ENCODE results near the gene ADAMTS8. TPM values are rescaled to one million over a fixed set of nuclear protein-coding genes. Genes with fewer than 3 reads are reported as not detected.
"Not testable (repeated sequence)": the region's sequence is repeated elsewhere in the genome, so short reads cannot be mapped to it uniquely, and the experiment has no call there.

The ADAMTS8 gene
- total and polyA plus RNA-seq, 4 donors: 0.02 to 0.08 (median 0.07) TPM; not detected in 1

DNA sequence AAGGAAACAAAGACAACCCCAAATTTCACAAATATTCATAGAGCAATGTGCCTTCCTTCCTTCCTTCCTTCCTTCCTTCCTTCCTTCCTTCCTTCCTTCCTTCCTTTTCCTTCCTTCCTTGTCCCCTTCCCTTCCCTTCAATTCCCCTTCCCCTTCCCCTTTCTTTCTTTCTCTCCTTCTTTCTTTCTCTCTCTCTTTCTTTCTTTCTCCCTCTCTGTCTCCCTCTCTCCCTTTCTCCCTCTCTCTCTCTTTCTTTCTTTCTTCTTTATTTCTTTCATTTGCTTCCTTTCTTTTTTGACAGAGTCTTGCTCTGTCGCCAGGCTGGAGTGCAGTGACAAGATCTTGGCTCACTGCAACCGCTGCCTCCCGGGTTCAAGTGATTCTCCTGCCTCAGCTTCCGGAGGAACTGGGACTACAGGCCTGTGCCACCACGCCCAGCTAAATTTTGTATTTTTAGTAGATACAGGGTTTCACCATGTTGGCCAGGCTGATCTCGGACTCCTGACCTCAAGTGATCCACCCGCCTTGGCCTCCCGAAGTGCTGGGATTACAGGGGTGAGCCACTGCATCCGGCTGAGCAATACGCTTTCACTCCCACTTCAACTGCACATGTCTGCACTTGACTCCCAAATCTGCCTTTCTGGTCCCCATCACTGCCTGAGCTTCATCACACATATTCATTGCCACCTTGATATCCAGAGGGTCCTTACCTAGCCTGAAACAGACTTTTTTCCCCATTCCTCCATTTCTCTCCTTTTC lies 10.2 kb upstream of the ADAMTS8 start:
- not testable (repeated sequence) for H3K9ac ChIP-seq (ENCODE audit: low read depth in 1 of 2, low read length in 2 of 2); H3K27ac ChIP-seq (ENCODE audit: low read depth in 1 of 2, low read length in 2 of 2); H3K27me3 ChIP-seq (ENCODE audit: control insufficient read depth in 4 of 4, insufficient read depth in 4 of 4, low read length in 3 of 4); H3K36me3 ChIP-seq (ENCODE audit: control insufficient read depth in 4 of 4, insufficient read depth in 3 of 4, low read depth in 1 of 4, low read length in 3 of 4); H3K4me3 ChIP-seq (ENCODE audit: low read depth in 1 of 3, low read length in 3 of 3); H3K9me3 ChIP-seq (ENCODE audit: control insufficient read depth in 4 of 4, low read length in 3 of 4); DNase-seq (ENCODE audit: low spot score); H3K4me1 ChIP-seq (ENCODE audit: control insufficient read depth in 4 of 4, insufficient read depth in 4 of 4, low read length in 3 of 4)
- WGBS: 89% methylated on average over 10 of the region's 10 CpGs

DNA sequence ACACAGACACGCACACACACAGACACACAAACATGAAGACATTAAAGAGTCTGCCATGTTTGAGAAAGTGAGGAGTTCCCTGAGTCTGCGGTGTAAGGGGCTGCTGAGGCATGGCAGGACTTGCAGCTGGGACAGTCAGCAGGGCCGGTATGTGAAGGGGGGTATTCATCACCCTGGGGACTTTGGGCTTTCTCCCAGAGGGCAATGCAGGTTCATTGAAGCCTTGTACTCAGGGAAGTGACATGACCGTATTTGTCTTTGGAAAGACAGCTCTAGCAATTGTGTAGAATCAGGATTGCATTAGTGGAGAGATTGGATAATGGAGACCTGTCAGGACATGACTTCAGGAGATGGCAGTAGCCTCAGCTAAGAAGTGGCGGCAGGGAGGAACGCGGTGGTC lies 9.4 kb upstream of the ADAMTS8 start:
- Histone ChIP-seq H3K9ac (ENCODE audit: low read depth in 1 of 2, low read length in 2 of 2) (no peak overlapping the region), H3K27me3 (ENCODE audit: control insufficient read depth in 4 of 4, insufficient read depth in 4 of 4, low read length in 3 of 4) (peaks cover 0 to 5% (median 0%) of the 10 kb centered on the region in 4 donors), H3K27ac (ENCODE audit: low read depth in 1 of 2, low read length in 2 of 2) (no peak overlapping the region), H3K36me3 (ENCODE audit: control insufficient read depth in 4 of 4, insufficient read depth in 3 of 4, low read depth in 1 of 4, low read length in 3 of 4) (no peaks in the 10 kb centered on the region), H3K9me3 (ENCODE audit: control insufficient read depth in 4 of 4, low read length in 3 of 4) (peaks cover 0 to 3% (median 0%) of the 10 kb centered on the region in 4 donors), H3K4me3 (ENCODE audit: low read depth in 1 of 3, low read length in 3 of 3) (no peak overlapping the region), H3K4me1 (ENCODE audit: control insufficient read depth in 4 of 4, insufficient read depth in 4 of 4, low read length in 3 of 4) (peaks cover 0 to 8% (median 3%) of the 10 kb centered on the region in 4 donors)
- no peak for DNase-seq (ENCODE audit: low spot score)
- TF ChIP-seq, protein P1, sequence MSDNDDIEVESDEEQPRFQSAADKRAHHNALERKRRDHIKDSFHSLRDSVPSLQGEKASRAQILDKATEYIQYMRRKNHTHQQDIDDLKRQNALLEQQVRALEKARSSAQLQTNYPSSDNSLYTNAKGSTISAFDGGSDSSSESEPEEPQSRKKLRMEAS (IDR thresholded peaks at IDR 0.05): no peak
- TF ChIP-seq GABPA (IDR thresholded peaks at IDR 0.05 in 1 of 2, conservative IDR thresholded peaks at IDR 0.05 in 1 of 2) (no peak), HNF4A (conservative IDR thresholded peaks at IDR 0.05) (no peak), RAD21 (IDR thresholded peaks at IDR 0.05) (no peak), FOXA1 (IDR thresholded peaks at IDR 0.05) (no peak), TAF1 (conservative IDR thresholded peaks at IDR 0.05) (no peak), YY1 (IDR thresholded peaks at IDR 0.05) (no peak), SP1 (IDR thresholded peaks at IDR 0.05) (no peak)
- TF ChIP-seq, protein P2, sequence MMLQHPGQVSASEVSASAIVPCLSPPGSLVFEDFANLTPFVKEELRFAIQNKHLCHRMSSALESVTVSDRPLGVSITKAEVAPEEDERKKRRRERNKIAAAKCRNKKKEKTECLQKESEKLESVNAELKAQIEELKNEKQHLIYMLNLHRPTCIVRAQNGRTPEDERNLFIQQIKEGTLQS (IDR thresholded peaks at IDR 0.05): no peak
- TF ChIP-seq, protein P3, sequence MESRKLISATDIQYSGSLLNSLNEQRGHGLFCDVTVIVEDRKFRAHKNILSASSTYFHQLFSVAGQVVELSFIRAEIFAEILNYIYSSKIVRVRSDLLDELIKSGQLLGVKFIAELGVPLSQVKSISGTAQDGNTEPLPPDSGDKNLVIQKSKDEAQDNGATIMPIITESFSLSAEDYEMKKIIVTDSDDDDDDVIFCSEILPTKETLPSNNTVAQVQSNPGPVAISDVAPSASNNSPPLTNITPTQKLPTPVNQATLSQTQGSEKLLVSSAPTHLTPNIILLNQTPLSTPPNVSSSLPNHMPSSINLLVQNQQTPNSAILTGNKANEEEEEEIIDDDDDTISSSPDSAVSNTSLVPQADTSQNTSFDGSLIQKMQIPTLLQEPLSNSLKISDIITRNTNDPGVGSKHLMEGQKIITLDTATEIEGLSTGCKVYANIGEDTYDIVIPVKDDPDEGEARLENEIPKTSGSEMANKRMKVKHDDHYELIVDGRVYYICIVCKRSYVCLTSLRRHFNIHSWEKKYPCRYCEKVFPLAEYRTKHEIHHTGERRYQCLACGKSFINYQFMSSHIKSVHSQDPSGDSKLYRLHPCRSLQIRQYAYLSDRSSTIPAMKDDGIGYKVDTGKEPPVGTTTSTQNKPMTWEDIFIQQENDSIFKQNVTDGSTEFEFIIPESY (IDR thresholded peaks at IDR 0.05): no peak
- WGBS: 91% methylated on average over 7 of the region's 7 CpGs

DNA sequence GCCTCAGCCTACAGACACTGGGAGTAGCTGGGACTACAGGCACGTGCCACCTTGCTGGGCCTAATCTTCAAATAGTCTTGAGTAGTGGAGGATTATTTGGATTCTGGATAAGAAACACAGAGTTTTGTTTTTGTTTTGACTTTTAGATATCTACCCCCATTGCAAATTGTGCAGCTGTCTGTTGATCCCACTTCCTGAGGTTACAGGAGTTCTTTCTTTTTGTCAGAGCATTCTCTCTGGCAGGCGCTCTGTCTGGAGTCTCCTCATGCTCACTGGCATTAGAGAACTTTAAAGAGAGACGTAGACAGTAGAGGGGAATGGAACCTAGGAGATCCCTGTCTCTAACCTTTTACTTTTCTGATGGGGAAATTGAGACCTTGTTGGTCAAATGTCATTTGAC lies 7.8 kb upstream of the ADAMTS8 start:
- peaks cover 0 to 5% (median 0%) of the 10 kb centered on the region in 4 donors for H3K27me3 ChIP-seq (ENCODE audit: control insufficient read depth in 4 of 4, insufficient read depth in 4 of 4, low read length in 3 of 4)
- no peak overlapping the region for H3K27ac ChIP-seq (ENCODE audit: low read depth in 1 of 2, low read length in 2 of 2)
- H3K9me3 ChIP-seq (ENCODE audit: control insufficient read depth in 4 of 4, low read length in 3 of 4): peaks cover 0 to under 1% (median 0%) of the 10 kb centered on the region in 4 donors
- no peak for DNase-seq (ENCODE audit: low spot score)
- no peak overlapping the region for H3K9ac ChIP-seq (ENCODE audit: low read depth in 1 of 2, low read length in 2 of 2)
- 64% methylated on average over 3 of the region's 3 CpGs for WGBS
- no peak overlapping the region for H3K4me3 ChIP-seq (ENCODE audit: low read depth in 1 of 3, low read length in 3 of 3)
- no peaks in the 10 kb centered on the region for H3K36me3 ChIP-seq (ENCODE audit: control insufficient read depth in 4 of 4, insufficient read depth in 3 of 4, low read depth in 1 of 4, low read length in 3 of 4)
- TF ChIP-seq YY1 (IDR thresholded peaks at IDR 0.05): no peak
- TF ChIP-seq RXRA (IDR thresholded peaks at IDR 0.05): no peak
- TF ChIP-seq SP1 (IDR thresholded peaks at IDR 0.05): no peak
- TF ChIP-seq JUND (IDR thresholded peaks at IDR 0.05): no peak
- TF ChIP-seq RAD21 (IDR thresholded peaks at IDR 0.05): no peak
- no peak for TF ChIP-seq EGR1 (IDR thresholded peaks at IDR 0.05; ENCODE audit: low read depth in 2 of 2)
- TF ChIP-seq, protein P4, sequence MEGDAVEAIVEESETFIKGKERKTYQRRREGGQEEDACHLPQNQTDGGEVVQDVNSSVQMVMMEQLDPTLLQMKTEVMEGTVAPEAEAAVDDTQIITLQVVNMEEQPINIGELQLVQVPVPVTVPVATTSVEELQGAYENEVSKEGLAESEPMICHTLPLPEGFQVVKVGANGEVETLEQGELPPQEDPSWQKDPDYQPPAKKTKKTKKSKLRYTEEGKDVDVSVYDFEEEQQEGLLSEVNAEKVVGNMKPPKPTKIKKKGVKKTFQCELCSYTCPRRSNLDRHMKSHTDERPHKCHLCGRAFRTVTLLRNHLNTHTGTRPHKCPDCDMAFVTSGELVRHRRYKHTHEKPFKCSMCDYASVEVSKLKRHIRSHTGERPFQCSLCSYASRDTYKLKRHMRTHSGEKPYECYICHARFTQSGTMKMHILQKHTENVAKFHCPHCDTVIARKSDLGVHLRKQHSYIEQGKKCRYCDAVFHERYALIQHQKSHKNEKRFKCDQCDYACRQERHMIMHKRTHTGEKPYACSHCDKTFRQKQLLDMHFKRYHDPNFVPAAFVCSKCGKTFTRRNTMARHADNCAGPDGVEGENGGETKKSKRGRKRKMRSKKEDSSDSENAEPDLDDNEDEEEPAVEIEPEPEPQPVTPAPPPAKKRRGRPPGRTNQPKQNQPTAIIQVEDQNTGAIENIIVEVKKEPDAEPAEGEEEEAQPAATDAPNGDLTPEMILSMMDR (IDR thresholded peaks at IDR 0.05; ENCODE audit: low read depth, low read length, missing input control): no peak
- TF ChIP-seq HNF4G (IDR thresholded peaks at IDR 0.05): no peak
- TF ChIP-seq, protein P2 (IDR thresholded peaks at IDR 0.05): no peak
- no peak for TF ChIP-seq NR2F2 (IDR thresholded peaks at IDR 0.05)
- TF ChIP-seq FOXA2 (IDR thresholded peaks at IDR 0.05): no peak
- TF ChIP-seq, protein P1 (IDR thresholded peaks at IDR 0.05): no peak
- no peak for TF ChIP-seq FOXA1 (IDR thresholded peaks at IDR 0.05)
- TF ChIP-seq, protein P3 (IDR thresholded peaks at IDR 0.05): no peak
- no peak for TF ChIP-seq TAF1 (conservative IDR thresholded peaks at IDR 0.05)
- TF ChIP-seq GABPA (IDR thresholded peaks at IDR 0.05 in 1 of 2, conservative IDR thresholded peaks at IDR 0.05 in 1 of 2): no peak
- peaks cover 0 to 8% (median 3%) of the 10 kb centered on the region in 4 donors for H3K4me1 ChIP-seq (ENCODE audit: control insufficient read depth in 4 of 4, insufficient read depth in 4 of 4, low read length in 3 of 4)

Measured in liver (tissue), 9 donors.